ENCODE measurements around the gene HOXA6. TPM values are rescaled to one million over a fixed set of nuclear protein-coding genes. Genes with fewer than 3 reads are reported as not detected.
A peak's percentile ranks its signal among the peaks of the same experiment; 100 is the strongest.

HOXA6 gene
- total and polyA plus RNA-seq, 9 of the 15 experiments (the other 6 are each of a cell fraction or from before 2014, with no cell fraction given): not detected

- TF ChIP-seq YY1 (IDR thresholded peaks at IDR 0.05; ENCODE audit: borderline replicate concordance in 1 of 3, control insufficient read depth in 1 of 3, extremely low read depth in 1 of 3, insufficient read depth in 3 of 3, insufficient read length in 1 of 3, insufficient replicate concordance in 2 of 3, low read depth in 1 of 3, low read length in 2 of 3) (peak; percentile 78 to 97 (median 95)), MAX (CRISPR knock-in tag; IDR thresholded peaks at IDR 0.05) (no peak), ZNF583 (CRISPR knock-in tag; IDR thresholded peaks at IDR 0.05) (no peak), ZNF778 (CRISPR knock-in tag; IDR thresholded peaks at IDR 0.05) (no peak), MXI1 (IDR thresholded peaks at IDR 0.05; ENCODE audit: low read depth, low read length) (no peak), BRD4 (IDR thresholded peaks at IDR 0.05) (no peak), RAD21 (CRISPR knock-in tag; conservative IDR thresholded peaks at IDR 0.05 in 1 of 2, IDR thresholded peaks at IDR 0.05 in 1 of 2) (peak; percentile 89 to 91), STAT5A (IDR thresholded peaks at IDR 0.05; ENCODE audit: borderline replicate concordance, low read length) (no peak), MTA3 (IDR thresholded peaks at IDR 0.05; ENCODE audit: borderline replicate concordance) (no peak), ZBTB17 (CRISPR knock-in tag; IDR thresholded peaks at IDR 0.05) (no peak), ZC3H8 (IDR thresholded peaks at IDR 0.05) (no peak), CHCHD3 (CRISPR knock-in tag; IDR thresholded peaks at IDR 0.05) (no peak), REST (IDR thresholded peaks at IDR 0.05; ENCODE audit: borderline replicate concordance) (peak; percentile 69; the same call in 1 of the 2 replicates), REST (CRISPR knock-in tag; IDR thresholded peaks at IDR 0.05; ENCODE audit: low read depth) (no peak), RCOR1 (IDR thresholded peaks at IDR 0.05; ENCODE audit: borderline replicate concordance in 1 of 2, low read depth in 2 of 2, low read length in 2 of 2) (peak in 1 of 2 experiments; percentile 45; a peak in 1 of 4 replicates), MAFF (IDR thresholded peaks at IDR 0.05; ENCODE audit: low read length) (no peak), MEF2A (IDR thresholded peaks at IDR 0.05; ENCODE audit: control insufficient read depth, low read depth, low read length) (no peak), DMBX1 (CRISPR knock-in tag; IDR thresholded peaks at IDR 0.05; ENCODE audit: borderline replicate concordance) (no peak), EGR1 (conservative IDR thresholded peaks at IDR 0.05) (peak; percentile 54), ZNF274 (IDR thresholded peaks at IDR 0.05; ENCODE audit: borderline replicate concordance, low read depth, low read length) (no peak), FOXJ3 (CRISPR knock-in tag; IDR thresholded peaks at IDR 0.05) (no peak)
These were observed 13.1 kb upstream of the HOXA6 start (continued) for GRCh38 chr7:27160546-27161213.
